Smooth muscle cell (in vitro differentiated cells): Measurements from ENCODE around the gene IGLL5. TPM values are rescaled to one million over a fixed set of nuclear protein-coding genes. Genes with fewer than 3 reads are reported as not detected.

Experiments
- DNase-seq: peaks from one replicate; lab custom pipeline; 2025; ENCODE audit not compliant: unreplicated experiment; lab: John Stamatoyannopoulos, UW
- H2AFZ ChIP-seq: fragments of 200-600 bp; sonication (generic); 2 replicates; pipeline ENCODE4 v1.6.0; 2016; ENCODE audit warnings: antibody characterized with exemption, low read depth, mild to moderate bottlenecking
- H3F3A ChIP-seq: fragments of 200-600 bp; sonication (generic); 2 replicates; pipeline ENCODE4 v1.6.0; 2017; ENCODE audit warnings: antibody characterized with exemption, low read depth
- H3K27ac ChIP-seq: fragments of 200-600 bp; sonication (generic); 2 replicates; pipeline ENCODE4 v1.5.1; 2016; ENCODE audit warnings: low read depth, mild to moderate bottlenecking
- H3K27me3 ChIP-seq: fragments of 200-600 bp; sonication (generic); 2 replicates; pipeline ENCODE4 v1.6.1; 2016; ENCODE audit warnings: low read depth, mild to moderate bottlenecking
- H3K36me3 ChIP-seq: fragments of 200-600 bp; sonication (generic); 2 replicates; pipeline ENCODE4 v1.5.1; 2016; ENCODE audit warnings: low read depth
- H3K4me1 ChIP-seq: fragments of 200-600 bp; sonication (generic); 2 replicates; pipeline ENCODE4 v1.5.1; 2016; ENCODE audit warnings: low read depth
- H3K4me2 ChIP-seq: fragments of 200-600 bp; sonication (generic); 2 replicates; pipeline ENCODE4 v1.6.0; 2016; ENCODE audit warnings: mild to moderate bottlenecking
- H3K4me3 ChIP-seq: fragments of 200-600 bp; sonication (generic); 2 replicates; pipeline ENCODE4 v1.5.1; 2016; ENCODE audit warnings: mild to moderate bottlenecking
- H3K79me2 ChIP-seq: fragments of 200-600 bp; sonication (generic); 2 replicates; pipeline ENCODE4 v1.6.0; 2016; ENCODE audit warnings: low read depth, mild to moderate bottlenecking
- H3K9ac ChIP-seq: fragments of 200-600 bp; sonication (generic); 2 replicates; pipeline ENCODE4 v1.6.0; 2016; ENCODE audit warnings: low read depth
- H3K9me3 ChIP-seq: fragments of 200-600 bp; sonication (generic); replicated peaks from 2 replicates; pipeline ENCODE4 v1.5.1; 2016; ENCODE audit warnings: low read depth
- H4K20me1 ChIP-seq: fragments of 200-600 bp; sonication (generic); 2 replicates; pipeline ENCODE4 v1.6.0; 2016; ENCODE audit warnings: low read depth
- WGBS: methylation state at CpG from one replicate; pipeline ENCODE4 v1.1.7; 2016; ENCODE audit warnings: low lambda C conversion rate; 5-methylcytosine and 5-hydroxymethylcytosine counted together
- polyA plus RNA-seq: library from polyadenylated mRNA; unstranded; fragments of >200 nt; fragmentation: Nextera tagmentation; extraction: Ambion mirVana; gene quantifications from 2 replicates; pipeline ENCODE4 v1.2.1, GENCODE V29; 2016
- total RNA-seq: library from RNA; depleted of rRNA; stranded (reverse); fragments of >200 nt; gene quantifications from 2 replicates; pipeline ENCODE4 v1.2.3, GENCODE V29; 2014
- TF ChIP-seq, protein P1 (sequence below): fragments of 200-600 bp; sonication (generic); IDR thresholded peaks from 2 replicates; pipeline ENCODE4 v1.5.1; 2017; ENCODE audit warnings: borderline replicate concordance, mild to moderate bottlenecking, antibody characterized with exemption; ENCODE audit not compliant: insufficient read depth, poor library complexity, severe bottlenecking

The IGLL5 gene
- total and polyA plus RNA-seq, 2 experiments from 2014 or later: not detected

DNA sequence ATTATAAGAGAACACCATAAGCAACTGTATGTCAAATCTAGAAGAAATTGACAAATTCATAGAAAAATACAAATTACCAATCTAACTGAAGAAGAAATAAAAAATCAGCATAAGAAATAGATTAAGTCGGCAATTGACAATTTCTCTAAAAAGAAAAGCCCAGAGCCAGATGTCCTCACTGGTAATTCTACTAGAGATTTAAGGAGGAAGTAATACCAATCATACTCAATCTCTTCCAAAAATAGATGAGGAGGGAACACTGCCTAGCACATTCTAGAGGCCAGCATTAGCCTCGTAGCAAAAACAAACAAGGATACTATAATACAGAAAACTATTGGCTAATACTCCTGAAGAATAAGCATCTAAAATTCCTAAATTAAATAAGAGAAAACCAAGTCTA lies 40.4 kb upstream of the IGLL5 start:
- no peaks in the 10 kb centered on the region for H3K9me3 ChIP-seq
- no peaks in the 10 kb centered on the region for H3K79me2 ChIP-seq
- H3K4me2 ChIP-seq: no peak overlapping the region
- H3K27ac ChIP-seq: no peak overlapping the region
- WGBS: 39% methylated on average over 2 of the region's 2 CpGs
- no peaks in the 10 kb centered on the region for H4K20me1 ChIP-seq
- H3K4me3 ChIP-seq: no peak overlapping the region
- H2AFZ ChIP-seq: no peak overlapping the region
- no peak for DNase-seq
- no peaks in the 10 kb centered on the region for H3K36me3 ChIP-seq
- H3F3A ChIP-seq: no peaks in the 10 kb centered on the region
- TF ChIP-seq, protein P1, sequence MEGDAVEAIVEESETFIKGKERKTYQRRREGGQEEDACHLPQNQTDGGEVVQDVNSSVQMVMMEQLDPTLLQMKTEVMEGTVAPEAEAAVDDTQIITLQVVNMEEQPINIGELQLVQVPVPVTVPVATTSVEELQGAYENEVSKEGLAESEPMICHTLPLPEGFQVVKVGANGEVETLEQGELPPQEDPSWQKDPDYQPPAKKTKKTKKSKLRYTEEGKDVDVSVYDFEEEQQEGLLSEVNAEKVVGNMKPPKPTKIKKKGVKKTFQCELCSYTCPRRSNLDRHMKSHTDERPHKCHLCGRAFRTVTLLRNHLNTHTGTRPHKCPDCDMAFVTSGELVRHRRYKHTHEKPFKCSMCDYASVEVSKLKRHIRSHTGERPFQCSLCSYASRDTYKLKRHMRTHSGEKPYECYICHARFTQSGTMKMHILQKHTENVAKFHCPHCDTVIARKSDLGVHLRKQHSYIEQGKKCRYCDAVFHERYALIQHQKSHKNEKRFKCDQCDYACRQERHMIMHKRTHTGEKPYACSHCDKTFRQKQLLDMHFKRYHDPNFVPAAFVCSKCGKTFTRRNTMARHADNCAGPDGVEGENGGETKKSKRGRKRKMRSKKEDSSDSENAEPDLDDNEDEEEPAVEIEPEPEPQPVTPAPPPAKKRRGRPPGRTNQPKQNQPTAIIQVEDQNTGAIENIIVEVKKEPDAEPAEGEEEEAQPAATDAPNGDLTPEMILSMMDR: no peak
- H3K27me3 ChIP-seq: peaks cover 70% of the 10 kb centered on the region
- H3K4me1 ChIP-seq: no peaks in the 10 kb centered on the region
- no peak overlapping the region for H3K9ac ChIP-seq

DNA sequence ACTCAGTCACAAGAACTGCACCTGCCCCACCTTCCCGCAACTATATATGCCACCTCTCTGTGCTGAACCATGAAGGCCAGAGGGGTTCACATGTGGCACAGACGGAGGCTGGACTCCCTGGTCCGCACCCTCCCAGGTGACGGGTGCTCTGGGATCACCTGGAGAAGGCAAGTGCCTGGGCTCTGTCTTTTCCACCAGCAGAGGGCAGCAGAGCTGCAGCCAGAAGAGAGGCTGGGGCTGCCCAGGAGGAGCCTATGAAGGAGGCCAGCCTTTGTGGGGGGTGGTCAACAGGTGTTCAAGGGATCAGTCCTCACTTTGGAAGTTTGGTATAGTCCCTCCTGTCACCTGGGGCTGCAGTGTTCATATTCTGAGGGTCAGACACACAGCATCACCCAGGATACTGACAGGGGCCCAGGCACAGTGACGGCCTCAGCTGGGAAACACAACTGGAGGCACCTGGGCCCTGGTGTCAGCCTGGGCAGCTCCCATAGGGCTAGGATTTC lies 39.2 kb upstream of the IGLL5 start:
- DNase-seq: no peak
- H3K9ac ChIP-seq: no peak overlapping the region
- no peaks in the 10 kb centered on the region for H4K20me1 ChIP-seq
- H3K36me3 ChIP-seq: no peaks in the 10 kb centered on the region
- H2AFZ ChIP-seq: no peak overlapping the region
- WGBS: 29% methylated on average over 5 of the region's 5 CpGs
- no peaks in the 10 kb centered on the region for H3K79me2 ChIP-seq
- no peak overlapping the region for H3K27ac ChIP-seq
- no peak overlapping the region for H3K4me2 ChIP-seq
- H3K4me1 ChIP-seq: no peaks in the 10 kb centered on the region
- H3K27me3 ChIP-seq: peaks cover 80% of the 10 kb centered on the region
- no peaks in the 10 kb centered on the region for H3K9me3 ChIP-seq
- TF ChIP-seq, protein P1: peak; percentile 94
- no peaks in the 10 kb centered on the region for H3F3A ChIP-seq
- H3K4me3 ChIP-seq: no peak overlapping the region

DNA sequence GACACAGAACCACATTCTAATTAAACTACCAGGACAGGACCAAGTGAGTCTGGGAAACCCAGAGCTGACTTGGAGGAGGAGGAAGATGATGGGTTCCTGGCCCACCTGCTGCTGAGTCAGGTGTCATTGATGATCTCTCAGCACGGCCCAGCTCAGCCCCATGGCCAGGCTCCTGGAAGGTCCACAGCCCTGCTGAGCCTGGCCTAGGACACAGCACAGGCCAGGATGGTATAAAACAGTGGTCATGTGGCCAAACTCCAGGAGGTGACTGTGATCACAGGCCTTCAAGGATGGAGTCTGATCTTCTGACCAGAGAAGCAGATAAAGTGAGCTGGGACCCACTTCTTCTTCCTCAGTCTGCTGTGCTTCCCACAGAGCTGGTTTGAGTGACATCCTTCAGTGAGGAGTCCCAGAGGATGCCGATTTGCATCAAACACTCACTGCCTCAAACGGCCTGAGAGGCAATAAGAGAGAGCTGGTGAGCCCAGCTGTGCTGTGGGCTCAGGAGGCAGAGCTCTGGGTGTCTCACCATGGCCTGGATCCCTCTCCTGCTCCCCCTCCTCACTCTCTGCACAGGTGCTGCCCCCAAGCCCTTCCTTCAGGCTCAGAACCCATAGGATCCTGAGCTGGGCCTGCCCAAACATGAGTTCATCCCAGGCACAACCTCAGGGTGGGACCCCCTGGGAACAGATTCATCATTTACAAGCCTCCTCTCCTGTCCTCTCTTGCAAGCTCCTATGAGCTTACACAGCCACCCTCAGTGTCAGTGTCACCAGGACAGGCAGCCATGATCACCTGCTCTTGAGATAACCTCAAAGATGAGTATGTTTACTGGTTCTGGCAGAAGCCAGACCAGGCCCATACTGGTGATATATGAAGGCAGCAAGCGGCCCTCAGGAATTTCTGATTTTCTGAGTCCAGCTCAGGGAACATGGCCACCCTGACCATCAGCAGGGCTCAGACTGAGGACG lies 37.7 kb upstream of the IGLL5 start:
- no peak overlapping the region for H3K4me2 ChIP-seq
- WGBS: 73% methylated on average over 5 of the region's 5 CpGs
- TF ChIP-seq, protein P1: no peak

More for the DNA sequence above, 37.7 kb upstream of the IGLL5 start:
- Histone ChIP-seq H3K36me3 (no peaks in the 10 kb centered on the region), H2AFZ (no peak overlapping the region), H3K9me3 (no peaks in the 10 kb centered on the region), H3K4me1 (no peaks in the 10 kb centered on the region), H4K20me1 (no peaks in the 10 kb centered on the region), H3K79me2 (no peaks in the 10 kb centered on the region), H3K27me3 (peaks cover 82% of the 10 kb centered on the region), H3K9ac (no peak overlapping the region), H3K27ac (no peak overlapping the region), H3F3A (no peaks in the 10 kb centered on the region), H3K4me3 (no peak overlapping the region)
- DNase-seq: no peak
